Panc1 (cell line): Measurements from ENCODE around the gene ACOX1. TPM values are rescaled to one million over a fixed set of nuclear protein-coding genes. Genes with fewer than 3 reads are reported as not detected.

Experiments
- ATAC-seq: fragments of 200-7000 bp; cut with Tn5 transposase; 2 replicates; pipeline ENCODE4 v1.9.1; 2020; ENCODE audit warnings: mild to moderate bottlenecking, moderate library complexity
- BruUV-seq: library from RNA; stranded (reverse); fragments of 400-500 nt; replicated peaks from 2 replicates; lab custom pipeline; 2021; lab: Mats Ljungman, UMichigan
- CTCF ChIA-PET: fragments of 300-600 bp; sonication (Branson Sonifier 250); formaldehyde crosslinking; loops from one replicate; lab custom pipeline; 2022; ENCODE audit warnings: antibody characterized with exemption; lab: Charles Lee
- POLR2A ChIA-PET: fragments of 300-600 bp; sonication (Branson Sonifier 250); formaldehyde crosslinking; loops from one replicate; lab custom pipeline; 2022; ENCODE audit warnings: antibody characterized with exemption; lab: Charles Lee
- DNase-seq: peaks from one replicate; pipeline ENCODE4 v3.0.0-alpha.2; 2010; ENCODE audit warnings: low read depth, low spot score
- H3K27ac ChIP-seq: 2 replicates; pipeline ENCODE4 v1.5.1; 2011; ENCODE audit warnings: mild to moderate bottlenecking, low read length, inconsistent platforms
- H3K27me3 ChIP-seq: fragments of 200-500 bp; sonication (Bioruptor generic); 2 replicates; pipeline ENCODE4 v1.6.0; 2014; ENCODE audit warnings: low read length, inconsistent platforms; ENCODE audit not compliant: control insufficient read depth, insufficient read depth
- H3K36me3 ChIP-seq: fragments of 200-500 bp; sonication (Bioruptor generic); 2 replicates; pipeline ENCODE4 v1.5.1; 2014; ENCODE audit warnings: inconsistent platforms, mild to moderate bottlenecking, low read length, moderate library complexity; ENCODE audit not compliant: control insufficient read depth, insufficient read depth
- H3K4me1 ChIP-seq: 2 replicates; pipeline ENCODE4 v1.5.1; 2011; ENCODE audit warnings: inconsistent platforms, mild to moderate bottlenecking, low read length, moderate library complexity; ENCODE audit not compliant: control insufficient read depth, insufficient read depth
- H3K4me3 ChIP-seq, 2 experiments: 2 replicates each; pipeline ENCODE4 v1.5.1; 2011 to 2012; ENCODE audit warnings: low read depth in 2 of 2, low read length in 2 of 2, mild to moderate bottlenecking in 2 of 2, inconsistent platforms in 1 of 2, moderate library complexity in 1 of 2
- H3K9me3 ChIP-seq: fragments of 200-500 bp; sonication (Bioruptor generic); 2 replicates; pipeline ENCODE4 v1.5.1; 2014; ENCODE audit warnings: low read depth, mild to moderate bottlenecking, inconsistent platforms, low read length, moderate library complexity; ENCODE audit not compliant: control insufficient read depth, insufficient read depth
- CTCF ChIP-seq: fragments of 450-650 bp; IDR thresholded peaks from 2 replicates; pipeline ENCODE4 v1.5.1; 2017; ENCODE audit warnings: mild to moderate bottlenecking
- POLR2AphosphoS5 ChIP-seq: IDR thresholded peaks from 2 replicates; pipeline ENCODE4 v1.6.1; 2012; ENCODE audit warnings: mild to moderate bottlenecking, low read depth, low read length, moderate library complexity
- REST ChIP-seq, 2 experiments: IDR thresholded peaks; 2 replicates each; pipeline ENCODE4 v1.6.1; 2011 to 2012; ENCODE audit warnings: low read depth in 2 of 2, control low read depth in 1 of 2, low read length in 1 of 2, mild to moderate bottlenecking in 1 of 2, moderate library complexity in 1 of 2; ENCODE audit not compliant: insufficient read depth in 1 of 2
- SIN3A ChIP-seq: IDR thresholded peaks from 2 replicates; pipeline ENCODE4 v1.6.1; 2012; ENCODE audit warnings: low read depth, mild to moderate bottlenecking, low read length, moderate library complexity, borderline replicate concordance; ENCODE audit not compliant: insufficient read depth
- TCF7L2 ChIP-seq: IDR thresholded peaks from 2 replicates; pipeline ENCODE4 v1.6.1; 2011; ENCODE audit warnings: mild to moderate bottlenecking, low read depth, low read length, inconsistent platforms
- in situ Hi-C: cut with HindIII; loops from 2 replicates; pipeline ENCODE4 v1.10.0; 2016; ENCODE audit warnings: low sequenced_read_pairs, low pct_unique_long_range_greater_than_20kb
- intact Hi-C: fragments of 100-400 bp; cut with micrococcal nuclease; formaldehyde crosslinking; loops from one replicate; pipeline ENCODE4 v1.10.0; 2022; ENCODE audit not compliant: unreplicated experiment
- total RNA-seq: library from RNA; stranded (reverse); gene quantifications from one replicate; pipeline ENCODE4 v1.2.1, GENCODE V29; 2021; ENCODE audit not compliant: unreplicated experiment

ACOX1 gene
- total RNA-seq, 1 experiment from 2014 or later = 53.5 TPM

GRCh38 chr17:75985986-75986385 lies 7.0 kb upstream of the ACOX1 start:
- in situ Hi-C loops (no loop called here), intact Hi-C loops (no loop called here)
- Histone ChIP-seq H3K27ac (no peak overlapping the region), H3K36me3 (no peaks in the 10 kb centered on the region), H3K27me3 (no peaks in the 10 kb centered on the region), H3K9me3 (no peaks in the 10 kb centered on the region), H3K4me3 (no peak overlapping the region), H3K4me1 (no peaks in the 10 kb centered on the region; the same call in 1 of the 2 replicates)
- BruUV-seq = no TSS peak
- no peak for ATAC-seq
- no peak for DNase-seq
- CTCF ChIA-PET = no interaction called here
- TF ChIP-seq SIN3A = no peak
- no peak for TF ChIP-seq CTCF
- no peak for TF ChIP-seq REST (IDR thresholded peaks at IDR 0.05; ENCODE audit: insufficient read depth in 1 of 2, low read depth in 2 of 2, low read length in 1 of 2)
- no peak for TF ChIP-seq POLR2AphosphoS5
- no peak for TF ChIP-seq TCF7L2
- POLR2A ChIA-PET = no interaction called here

GRCh38 chr17:75983501-75984181 lies 4.7 kb upstream of the ACOX1 start:
- BruUV-seq = TSS peak; percentile 5
- peaks cover 6% of the 10 kb centered on the region for H3K4me1 ChIP-seq
- TF ChIP-seq CTCF = no peak
- TF ChIP-seq REST (IDR thresholded peaks at IDR 0.05; ENCODE audit: insufficient read depth in 1 of 2, low read depth in 2 of 2, low read length in 1 of 2) = no peak
- TF ChIP-seq SIN3A = no peak
- TF ChIP-seq TCF7L2 = no peak
- no peak for TF ChIP-seq POLR2AphosphoS5
- no peaks in the 10 kb centered on the region for H3K27me3 ChIP-seq
- no peaks in the 10 kb centered on the region; the same call in 1 of the 2 replicates for H3K36me3 ChIP-seq
- no peak overlapping the region for H3K4me3 ChIP-seq
- no peaks in the 10 kb centered on the region for H3K9me3 ChIP-seq
- in situ Hi-C loops = no loop called here
- POLR2A ChIA-PET = no interaction called here
- CTCF ChIA-PET = no interaction called here
- no peak overlapping the region for H3K27ac ChIP-seq
- no peak for DNase-seq
- intact Hi-C loops = no loop called here
- no peak for ATAC-seq
